Measurements from ENCODE around the gene TRPV5.

TRPV5 gene

DNA sequence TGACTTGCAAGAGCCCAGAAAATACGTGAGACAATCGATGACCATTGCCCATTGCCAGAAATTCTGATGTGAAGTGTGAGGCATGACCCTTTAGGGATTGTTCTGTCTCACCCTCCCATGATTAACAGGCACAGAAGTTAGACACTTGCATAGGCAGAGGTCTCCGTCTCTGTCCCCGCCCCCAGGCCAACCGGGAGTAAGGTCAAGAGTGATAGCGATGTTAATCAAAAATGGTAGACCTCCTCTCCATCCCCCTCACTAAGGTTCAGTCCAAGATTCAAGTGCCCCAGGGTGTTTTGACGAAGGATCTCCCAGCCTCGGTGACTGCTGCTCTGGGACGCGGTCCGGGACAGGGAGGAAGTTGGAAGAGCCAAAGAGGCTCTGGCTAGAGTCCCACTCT is 25.3 kb downstream of the TRPV5 start:
- DNase-seq, result no peak

- DNase-seq, result no peak
Measured at GRCh38 chr7:142906643-142907042, 26.9 kb downstream of the TRPV5 start.

GRCh38 chr7:142905759-142906158 is 27.8 kb downstream of the TRPV5 start:
- DNase-seq, result no peak

- no peak for DNase-seq
Measured at GRCh38 chr7:142904128-142904527, 29.4 kb downstream of the TRPV5 start.

- no peak for DNase-seq
Measured at GRCh38 chr7:142901426-142902259, 31.9 kb downstream of the TRPV5 start.

GRCh38 chr7:142899661-142900060 is 33.9 kb downstream of the TRPV5 start:
- DNase-seq, result no peak

GRCh38 chr7:142898377-142899170 is 35.0 kb downstream of the TRPV5 start:
- no peak for DNase-seq

DNA sequence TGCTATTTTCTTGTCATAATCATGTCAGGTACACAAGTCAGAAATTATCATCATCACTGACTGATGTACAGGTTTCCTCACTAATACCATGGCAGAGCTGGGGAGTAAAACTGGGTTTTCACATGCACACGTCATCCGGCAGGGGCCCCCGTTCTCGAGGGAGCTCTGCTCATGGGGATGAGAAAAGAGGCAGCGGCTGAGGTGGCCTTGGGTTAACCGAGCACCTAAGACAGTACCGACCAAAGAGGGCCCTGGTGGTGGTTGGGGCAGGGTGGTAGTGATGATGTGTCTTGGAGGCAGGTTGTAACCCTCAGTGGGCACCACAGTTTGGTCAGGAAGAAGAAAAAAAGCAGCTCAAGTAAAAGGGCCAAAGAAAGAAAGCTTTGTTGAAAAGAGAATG is 35.9 kb downstream of the TRPV5 start:
- no peak for DNase-seq

- no peak for DNase-seq
Measured at GRCh38 chr7:142896741-142897379, 36.7 kb downstream of the TRPV5 start.

DNA sequence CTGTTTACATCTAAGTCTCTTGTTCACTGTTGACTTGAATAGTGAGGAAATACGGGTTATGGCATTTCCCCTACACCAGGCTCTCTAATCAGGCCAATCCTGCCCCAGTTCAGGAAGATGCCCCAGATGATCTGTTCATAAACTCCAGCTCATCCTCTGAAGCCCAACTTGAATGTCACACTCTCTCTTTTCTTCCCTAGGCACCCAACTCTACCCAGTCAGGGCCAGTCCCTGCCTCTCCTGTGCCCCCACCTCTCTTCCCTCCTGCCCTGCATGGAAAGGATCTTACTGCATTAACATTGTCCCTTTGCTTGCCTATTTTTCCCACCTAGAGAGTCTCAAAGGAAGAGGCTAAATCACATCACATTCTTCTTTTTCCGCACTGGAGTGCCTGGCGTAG is 37.4 kb downstream of the TRPV5 start:
- no peak for DNase-seq

DNA sequence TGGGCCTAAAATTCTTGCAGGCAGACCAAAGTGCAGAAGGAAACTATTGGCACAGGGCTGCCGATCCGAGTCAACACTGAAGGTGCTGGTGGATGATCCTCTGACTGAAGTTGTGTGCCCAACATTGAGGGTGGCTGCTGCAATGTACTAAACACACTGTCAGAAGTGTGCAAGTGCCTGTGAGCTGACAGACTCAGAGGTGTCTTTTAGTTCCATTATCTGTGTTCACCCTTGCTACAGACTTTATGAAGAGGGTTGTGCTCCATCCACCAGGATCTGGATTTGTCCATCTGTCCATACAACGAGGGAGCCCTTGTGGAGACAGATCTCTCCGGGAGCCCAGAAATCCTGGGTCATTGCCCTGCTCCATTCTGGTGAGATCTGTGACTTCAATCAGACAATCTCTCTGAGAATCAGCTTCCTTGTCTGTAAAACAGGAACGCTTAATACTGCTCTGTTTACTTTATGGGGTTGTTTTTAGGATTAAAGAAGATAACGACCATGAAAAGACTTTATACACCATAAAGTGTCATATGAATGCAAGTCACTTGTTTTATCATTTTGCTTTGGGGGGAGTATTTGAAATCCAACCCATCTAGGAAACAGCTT is 38.5 kb downstream of the TRPV5 start:
- DNase-seq, result no peak

- DNase-seq, result no peak
Measured at GRCh38 chr7:142894112-142894984, 39.2 kb downstream of the TRPV5 start.

DNA sequence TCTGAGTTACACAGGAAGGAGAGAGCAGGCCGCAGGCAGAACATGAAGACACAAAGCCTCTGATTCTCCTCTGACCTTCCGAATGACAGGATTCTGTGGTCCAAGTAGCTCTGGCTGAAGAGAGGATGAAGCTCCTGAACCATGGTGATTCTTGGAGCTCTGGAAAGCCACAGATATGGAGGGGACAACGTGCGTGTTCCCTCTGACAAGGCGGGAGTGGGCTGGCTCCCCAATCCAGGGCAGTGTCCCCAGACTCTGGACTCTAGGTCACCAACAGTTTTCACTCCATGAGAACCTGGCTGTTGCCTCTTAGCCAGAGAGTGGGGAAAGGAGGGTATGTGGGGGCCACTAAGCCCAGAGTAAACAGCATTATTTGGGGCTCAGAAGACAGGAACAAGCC is 40.6 kb downstream of the TRPV5 start:
- no peak for DNase-seq

DNA sequence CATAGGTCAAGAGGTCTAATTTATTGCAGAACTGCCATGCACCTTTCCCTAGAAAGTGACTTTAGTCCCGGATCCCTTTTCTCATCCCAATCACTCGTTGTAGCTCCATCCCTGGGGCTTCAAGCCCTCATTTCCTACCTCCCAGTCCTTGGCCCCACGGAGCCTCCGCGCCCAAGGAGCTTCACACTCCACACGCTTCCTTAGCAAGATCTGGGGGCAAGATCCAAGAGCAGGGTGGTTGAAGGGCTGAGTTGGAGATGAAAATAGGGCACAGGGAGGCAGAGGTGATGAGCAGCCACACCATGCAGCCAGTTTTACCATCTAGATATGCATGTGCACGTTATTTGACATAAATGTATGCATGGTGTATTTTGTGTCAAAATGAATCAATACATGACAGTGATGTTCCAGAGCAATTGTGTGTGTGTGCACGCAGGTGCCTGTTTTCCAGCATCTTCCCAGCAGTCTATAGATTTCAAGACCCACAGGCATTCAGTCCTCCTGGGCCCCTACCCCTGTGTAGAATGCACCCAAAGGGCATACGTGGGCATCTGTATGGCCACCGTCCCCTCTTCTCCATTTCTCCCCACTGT is 42.0 kb downstream of the TRPV5 start:
- no peak for DNase-seq

GRCh38 chr7:142890874-142891485 is 42.6 kb downstream of the TRPV5 start:
- no peak for DNase-seq

- DNase-seq, result no peak
Measured at GRCh38 chr7:142889816-142890215, 43.7 kb downstream of the TRPV5 start.

- DNase-seq, result no peak
Measured at GRCh38 chr7:142887282-142888015, 46.1 kb downstream of the TRPV5 start.

GRCh38 chr7:142886866-142887265 is 46.7 kb downstream of the TRPV5 start:
- DNase-seq, result no peak

GRCh38 chr7:142885311-142886230 is 48.0 kb downstream of the TRPV5 start, which contains the start of gene TRPV6:
TSS of gene TRPV6 (minus strand) at chr7:142885745.
- DNase-seq, result no peak

DNA sequence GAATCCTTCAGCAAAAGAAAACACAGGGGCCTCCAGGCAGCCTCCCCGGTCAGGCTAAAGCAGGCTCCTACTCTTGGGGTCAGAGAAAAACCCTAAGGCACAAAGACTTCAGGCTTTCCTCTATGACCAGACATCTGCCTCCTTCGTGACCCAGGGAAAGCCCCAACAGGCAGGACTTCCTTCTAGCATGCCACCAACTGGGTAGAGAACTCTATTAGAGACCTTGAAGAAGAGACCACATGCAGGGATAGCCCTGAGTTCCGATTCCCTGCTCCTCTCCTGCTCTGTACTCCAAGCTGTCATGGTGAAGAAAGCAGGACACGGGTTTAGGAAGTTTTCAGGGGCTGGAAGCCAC is 49.3 kb downstream of the TRPV5 start:
- no peak for DNase-seq
